ENCODE data around the gene DNAH17.

The DNAH17 gene

DNA sequence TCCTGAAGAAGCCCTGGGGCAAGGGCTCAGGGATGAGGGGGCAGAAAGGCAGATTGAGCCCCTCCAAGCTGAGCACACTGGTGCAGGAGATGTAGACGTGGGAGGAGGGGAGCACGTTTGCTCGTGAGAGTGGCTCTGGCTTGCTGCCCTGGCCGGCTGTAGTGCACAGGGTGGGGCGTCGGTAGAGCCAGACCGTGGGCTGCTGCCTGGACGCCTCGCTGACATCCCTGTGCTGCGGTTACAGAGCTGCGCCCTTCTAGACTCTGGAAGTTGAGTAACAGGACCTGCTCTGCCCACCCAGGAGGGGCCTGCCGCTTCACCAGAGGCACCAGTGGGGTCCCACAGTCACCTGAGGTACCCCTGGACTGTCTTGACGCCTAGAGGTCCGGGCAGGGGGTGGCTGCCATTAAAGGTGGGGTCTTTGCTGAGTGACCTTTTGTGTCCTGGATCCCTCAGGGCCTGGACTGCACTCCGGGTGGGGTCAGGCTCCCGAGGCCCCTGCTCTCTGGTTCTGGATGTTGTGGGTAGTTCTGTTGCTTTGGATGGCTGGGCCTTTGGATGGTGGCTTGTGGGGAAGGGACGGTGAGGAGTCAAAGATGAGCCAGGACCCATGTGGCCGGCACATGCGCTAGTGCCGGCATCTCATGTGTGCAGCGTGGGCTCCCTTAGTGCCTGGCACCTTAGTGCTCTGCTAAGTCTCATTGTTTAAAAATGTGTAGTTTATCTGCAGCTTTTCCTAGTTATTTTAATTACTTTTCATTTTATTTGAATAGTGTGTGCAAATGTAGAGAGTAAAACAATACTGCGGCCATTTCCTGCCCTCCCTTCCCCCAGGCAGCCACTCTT, 157.0 kb downstream of the DNAH17 start:
- FAIRE-seq (no peak), DNase-seq (ENCODE audit: insufficient read length, low spot score) (no peak)
- TF ChIP-seq POLR2A (IDR thresholded peaks at IDR 0.05; ENCODE audit: low read depth, low read length), result no peak

DNA sequence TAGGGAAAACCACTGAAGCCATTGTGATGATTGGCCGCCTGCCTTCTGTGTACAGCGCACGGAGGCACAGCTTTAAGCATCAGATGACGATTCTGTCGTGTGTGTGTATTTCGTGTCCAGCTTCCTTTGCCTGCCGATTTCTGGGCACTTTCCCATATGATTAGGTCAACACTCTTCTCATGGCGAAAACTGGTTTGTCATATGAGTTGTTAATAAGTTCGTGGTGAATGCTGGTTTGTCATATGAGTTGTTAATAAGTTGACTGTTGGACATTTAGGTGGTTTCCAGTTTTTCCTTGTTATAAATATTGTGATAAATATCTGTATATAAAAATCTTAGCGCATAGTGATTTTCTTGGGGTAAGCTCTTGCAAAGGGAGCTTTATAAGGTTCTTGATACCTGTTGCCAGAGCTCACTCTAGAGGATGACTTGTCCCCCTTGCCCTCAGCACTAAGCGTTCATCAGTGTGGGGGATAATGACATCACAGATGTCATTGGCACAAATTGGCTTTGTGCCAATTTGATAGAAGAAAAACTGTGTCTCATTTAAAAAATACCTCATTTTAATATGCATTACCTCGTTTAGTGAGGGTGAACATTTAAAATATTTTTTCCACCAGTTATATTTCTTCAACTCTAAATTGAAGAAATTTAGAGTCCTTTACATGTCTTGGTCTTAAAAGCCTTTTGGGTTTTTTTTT, 158.7 kb downstream of the DNAH17 start:
- no peak for FAIRE-seq
- TF ChIP-seq POLR2A (IDR thresholded peaks at IDR 0.05; ENCODE audit: low read depth, low read length), result no peak

DNA sequence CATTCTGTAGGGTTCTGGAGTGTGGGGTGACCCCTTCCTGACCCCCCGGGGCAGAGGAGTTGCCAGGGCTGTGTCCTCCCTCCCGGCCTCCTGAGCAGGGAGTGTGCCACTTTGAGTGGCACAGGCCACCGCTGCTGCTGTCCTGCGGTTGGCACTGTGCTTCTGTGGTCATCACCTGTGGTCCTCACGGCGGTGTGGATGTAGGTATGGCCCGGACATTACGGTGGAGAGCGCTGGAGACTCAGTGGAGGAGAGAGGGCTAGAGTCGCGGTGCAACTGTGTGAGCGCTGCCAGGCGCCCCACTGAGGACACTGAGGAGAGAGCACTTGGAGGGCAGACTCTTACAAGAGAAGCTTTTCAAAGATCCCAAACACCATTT, 159.7 kb downstream of the DNAH17 start:
- DNase-seq (ENCODE audit: insufficient read length, low spot score), result no peak
- TF ChIP-seq POLR2A (IDR thresholded peaks at IDR 0.05; ENCODE audit: low read depth, low read length), result no peak
- no peak for FAIRE-seq

More for the DNA sequence above, 158.7 kb downstream of the DNAH17 start:
- no peak for DNase-seq (ENCODE audit: insufficient read length, low spot score)

DNA sequence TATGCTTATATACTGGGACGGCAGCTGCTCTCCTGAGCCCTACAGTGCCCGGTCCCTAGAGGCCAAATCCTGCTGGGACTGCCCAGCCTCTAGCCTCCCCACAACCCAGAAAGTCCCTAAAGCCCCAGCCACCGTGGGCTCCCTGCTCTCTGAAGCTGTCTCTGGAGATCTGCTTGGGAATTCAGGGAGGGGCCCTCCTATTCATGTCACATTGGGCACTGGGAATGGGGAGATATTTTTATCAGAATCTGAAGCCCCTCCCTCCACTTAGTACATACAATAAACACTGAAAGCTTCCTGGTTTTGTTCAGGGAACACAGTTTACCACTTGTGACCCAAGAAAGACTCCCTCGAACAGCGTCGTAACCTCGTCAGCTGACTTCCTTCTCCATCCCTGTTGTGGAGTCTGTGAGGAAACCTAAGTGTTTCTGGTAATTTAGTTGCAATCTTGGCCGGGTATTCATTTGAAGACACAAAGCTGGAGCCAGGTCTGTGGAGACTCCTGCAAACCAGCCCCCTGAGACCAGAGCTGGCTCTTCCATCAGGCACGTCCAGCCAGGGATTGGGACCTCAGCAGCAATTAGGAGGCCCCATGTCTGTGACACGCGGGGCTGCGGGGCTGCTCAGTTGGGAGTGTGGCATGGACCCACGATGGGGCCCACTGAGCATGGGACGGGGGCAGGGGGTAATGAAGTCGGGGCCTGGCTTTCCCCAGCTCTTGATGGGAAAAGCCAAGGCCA, 160.2 kb downstream of the DNAH17 start:
- no peak for FAIRE-seq
- TF ChIP-seq POLR2A (IDR thresholded peaks at IDR 0.05; ENCODE audit: low read depth, low read length), result no peak
- no peak for DNase-seq (ENCODE audit: insufficient read length, low spot score)

DNA sequence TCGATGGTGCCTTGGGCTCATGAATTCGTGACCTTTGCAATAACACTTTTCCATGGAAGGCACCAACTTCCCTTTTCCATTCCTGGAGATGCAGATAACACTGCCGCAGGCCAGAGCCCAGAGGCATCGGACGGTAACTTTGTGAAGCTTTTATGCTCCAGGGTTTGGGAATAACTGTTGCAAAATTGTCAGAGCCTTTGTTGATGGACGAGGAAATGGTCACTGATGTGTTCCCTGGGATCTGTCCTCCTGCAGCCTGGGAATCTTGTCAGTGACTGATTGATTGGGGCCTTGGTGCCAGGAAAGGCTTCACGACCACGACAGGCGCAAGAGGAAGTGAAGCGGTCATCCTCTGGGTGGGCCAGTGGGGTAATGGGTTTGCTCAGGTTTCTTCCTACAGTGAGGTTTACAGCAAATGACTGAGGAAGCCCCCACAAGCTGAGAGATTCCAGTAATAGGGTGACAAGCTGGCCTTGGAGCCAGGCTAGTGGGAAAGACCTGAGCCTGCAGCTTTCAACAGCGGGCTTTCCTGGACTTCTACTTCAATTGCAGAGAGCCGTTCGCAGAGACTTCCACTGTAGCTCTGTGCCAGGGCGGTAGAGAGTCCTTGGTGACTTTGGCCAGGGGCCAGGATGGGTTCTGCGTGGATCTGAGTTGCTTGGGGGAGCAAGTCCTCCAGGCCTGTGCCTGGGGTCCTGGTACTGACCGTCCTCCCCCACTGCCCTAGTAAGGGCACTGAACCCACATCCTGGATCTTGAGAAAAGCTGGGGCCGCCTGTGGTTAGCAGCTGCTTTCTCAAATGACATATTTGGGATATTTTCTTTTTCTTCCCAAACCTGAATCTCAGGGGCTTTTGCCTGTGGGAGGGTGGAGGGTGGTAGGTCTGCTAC, 161.1 kb downstream of the DNAH17 start:
- no peak for FAIRE-seq
- TF ChIP-seq POLR2A (IDR thresholded peaks at IDR 0.05; ENCODE audit: low read depth, low read length), result no peak
- no peak for DNase-seq (ENCODE audit: insufficient read length, low spot score)

DNA sequence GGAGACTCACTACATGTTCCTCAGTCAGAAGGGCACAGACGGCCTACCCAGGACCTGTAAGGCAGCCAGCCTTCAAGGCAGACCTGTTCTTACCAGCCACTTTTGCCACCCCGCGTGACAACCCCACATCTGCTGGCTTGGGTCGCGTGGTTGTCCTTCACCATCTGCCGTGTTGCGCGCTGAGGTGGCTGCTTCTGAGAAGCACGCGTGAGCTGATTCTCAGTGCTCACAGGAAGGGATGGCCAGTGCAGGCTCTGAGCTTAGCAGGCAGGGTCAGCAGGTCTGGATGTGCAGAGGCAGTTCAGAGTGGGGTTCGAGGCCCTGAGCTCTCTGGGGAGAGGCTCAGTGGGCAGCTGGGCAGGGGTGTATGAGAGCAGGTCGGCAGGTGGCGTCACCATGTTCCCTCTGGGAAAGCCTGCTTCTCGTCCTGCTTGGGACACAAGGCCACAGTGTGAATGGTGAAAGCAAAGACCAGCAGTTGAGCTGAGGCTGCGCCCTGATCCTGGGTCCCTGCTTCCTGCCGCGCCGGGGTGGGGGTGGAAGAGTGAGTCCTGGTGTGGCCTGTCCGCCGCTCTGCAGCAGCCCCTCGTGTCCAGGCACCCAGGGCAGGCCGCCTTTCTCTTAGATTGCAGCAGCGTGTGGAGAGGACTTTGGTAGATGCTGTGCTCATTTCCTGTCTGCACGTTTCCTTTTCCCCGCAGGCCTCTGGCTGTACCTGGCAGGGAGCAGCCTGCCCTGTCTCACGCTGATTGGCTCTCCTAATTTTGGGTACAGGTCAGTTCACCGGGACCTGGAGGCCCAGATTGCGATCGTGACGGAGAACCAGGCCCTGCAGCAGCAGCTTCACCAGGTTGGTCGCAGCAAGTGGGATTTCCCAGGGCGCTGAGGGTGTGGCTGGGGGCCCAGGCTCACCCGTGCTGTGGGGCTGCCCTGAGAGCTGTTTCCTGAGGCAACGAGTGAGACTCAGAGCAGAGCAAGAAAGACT, 162.7 kb downstream of the DNAH17 start:
- DNase-seq (ENCODE audit: insufficient read length, low spot score) (no peak), FAIRE-seq (no peak)
- TF ChIP-seq POLR2A (IDR thresholded peaks at IDR 0.05; ENCODE audit: low read depth, low read length), result no peak

DNA sequence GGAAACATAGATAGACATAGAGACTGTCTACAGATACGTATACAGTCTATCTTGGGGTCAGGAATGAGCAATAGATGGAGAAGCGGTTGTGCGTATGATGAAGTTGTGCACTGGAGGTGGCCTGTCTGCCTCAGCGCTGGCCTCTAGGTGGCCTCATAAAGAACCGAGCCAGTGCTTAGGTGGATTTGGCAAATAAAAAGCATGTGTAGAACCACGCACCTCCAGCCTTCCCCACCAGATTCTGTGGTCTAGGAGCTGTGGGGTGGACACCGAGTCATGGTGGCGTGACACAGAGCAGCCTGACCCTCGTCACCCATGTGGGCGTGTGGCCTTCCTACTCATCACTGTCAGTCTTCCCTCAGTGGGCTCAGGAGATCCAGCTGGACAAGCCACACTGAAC, 164.8 kb downstream of the DNAH17 start:
- FAIRE-seq (no peak), DNase-seq (ENCODE audit: insufficient read length, low spot score) (no peak)
- no peak for TF ChIP-seq POLR2A (IDR thresholded peaks at IDR 0.05; ENCODE audit: low read depth, low read length)

DNA sequence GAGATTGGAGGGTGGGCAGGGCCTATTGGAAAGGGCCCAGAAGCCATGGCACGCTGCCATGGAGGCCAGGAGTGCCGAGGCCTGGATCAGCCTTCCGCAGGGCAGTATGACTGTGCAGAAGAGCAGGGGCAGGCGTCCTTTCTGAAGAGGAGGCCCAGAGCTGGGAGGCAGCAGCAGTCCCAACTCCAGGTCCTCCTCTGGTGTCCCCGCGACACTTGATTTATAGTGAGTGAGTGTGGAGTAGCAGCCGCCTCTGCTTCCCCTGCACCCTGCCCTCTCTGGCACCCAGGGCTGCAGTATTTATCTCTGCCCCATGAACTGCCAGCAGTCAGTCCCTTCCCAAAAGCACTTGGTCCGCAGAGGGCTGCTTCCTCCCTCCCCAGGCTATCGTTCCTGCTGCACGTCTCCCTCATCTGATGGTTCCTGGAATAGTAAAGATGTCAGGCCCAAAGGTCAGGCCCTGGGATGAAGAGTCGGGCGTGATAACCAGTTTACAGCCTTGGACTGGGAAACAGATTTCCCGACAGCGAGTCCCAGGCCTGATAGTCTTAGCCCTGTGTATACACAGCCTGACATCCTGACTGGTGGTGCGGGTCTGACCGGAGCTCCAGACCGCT, 165.8 kb downstream of the DNAH17 start:
- DNase-seq (ENCODE audit: insufficient read length, low spot score) (no peak), FAIRE-seq (no peak)
- TF ChIP-seq POLR2A (IDR thresholded peaks at IDR 0.05; ENCODE audit: low read depth, low read length), result no peak

DNA sequence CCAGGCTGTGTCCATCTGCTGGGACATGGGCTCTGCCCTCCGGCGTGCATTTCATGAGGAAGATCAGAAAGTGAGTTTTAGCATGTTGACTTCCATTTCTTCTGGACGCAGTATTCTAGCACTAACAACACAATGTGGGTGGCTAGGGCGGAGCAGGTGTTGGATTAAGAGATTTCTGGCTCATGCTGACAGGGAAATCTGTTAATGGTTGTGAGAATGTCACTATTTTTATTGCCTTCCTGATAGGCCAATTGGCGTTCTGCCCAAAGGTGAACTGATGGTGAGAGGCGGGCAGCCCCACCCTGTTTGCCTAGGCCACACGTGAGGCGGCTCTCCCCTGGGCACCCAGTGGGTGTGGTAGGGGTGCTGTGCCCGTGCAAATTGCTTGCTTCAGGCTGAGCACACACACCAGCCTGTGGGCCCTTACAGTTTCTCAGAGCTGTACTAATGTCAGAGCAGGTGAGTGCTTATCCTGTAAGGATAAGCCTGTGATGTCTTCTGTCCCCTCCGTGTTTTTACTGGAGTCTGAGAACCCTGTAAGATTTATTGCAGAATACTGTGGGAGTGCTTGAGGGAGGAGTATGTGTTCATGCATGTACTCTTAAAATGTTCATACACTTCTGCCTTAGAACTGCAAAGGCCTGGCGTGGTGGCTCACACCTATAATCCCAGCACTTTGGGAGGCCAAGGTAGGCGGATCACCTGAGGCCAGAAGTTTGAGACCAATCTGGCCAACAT, 167.8 kb downstream of the DNAH17 start:
- FAIRE-seq (no peak), DNase-seq (ENCODE audit: insufficient read length, low spot score) (no peak)

DNA sequence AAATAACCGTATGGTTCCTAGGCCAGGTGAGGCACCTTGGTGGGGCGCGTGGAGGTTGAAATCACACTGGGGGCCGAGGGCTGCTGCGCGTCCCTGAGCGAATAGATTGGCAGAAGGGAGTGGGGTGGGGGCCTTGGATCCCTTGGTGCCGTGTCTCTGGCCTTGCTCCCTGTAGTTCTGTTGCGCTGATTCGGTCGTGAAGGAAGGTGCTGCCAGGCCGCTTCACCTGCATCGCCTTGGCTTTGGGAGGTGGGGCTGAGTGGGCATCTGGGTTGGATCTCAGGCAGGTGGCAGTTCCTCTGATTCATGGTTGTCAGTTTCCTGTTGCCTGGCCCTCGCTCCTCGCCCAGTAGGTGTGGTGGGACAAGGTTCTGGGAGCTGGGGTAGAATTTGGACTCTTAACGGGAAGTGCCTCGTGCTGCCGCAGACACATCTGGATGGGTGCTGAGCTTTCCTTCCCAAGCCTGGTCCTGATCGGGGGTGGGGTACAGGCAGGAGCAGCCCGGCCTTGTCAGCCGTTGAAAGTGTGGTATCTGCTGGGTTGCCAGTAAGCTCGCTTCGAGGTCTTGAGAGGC, 168.6 kb downstream of the DNAH17 start:
- no peak for FAIRE-seq
- TF ChIP-seq POLR2A (IDR thresholded peaks at IDR 0.05; ENCODE audit: low read depth, low read length), result no peak
- no peak for DNase-seq (ENCODE audit: insufficient read length, low spot score)

More for the DNA sequence above, 167.8 kb downstream of the DNAH17 start:
- no peak for TF ChIP-seq POLR2A (IDR thresholded peaks at IDR 0.05; ENCODE audit: low read depth, low read length)

DNA sequence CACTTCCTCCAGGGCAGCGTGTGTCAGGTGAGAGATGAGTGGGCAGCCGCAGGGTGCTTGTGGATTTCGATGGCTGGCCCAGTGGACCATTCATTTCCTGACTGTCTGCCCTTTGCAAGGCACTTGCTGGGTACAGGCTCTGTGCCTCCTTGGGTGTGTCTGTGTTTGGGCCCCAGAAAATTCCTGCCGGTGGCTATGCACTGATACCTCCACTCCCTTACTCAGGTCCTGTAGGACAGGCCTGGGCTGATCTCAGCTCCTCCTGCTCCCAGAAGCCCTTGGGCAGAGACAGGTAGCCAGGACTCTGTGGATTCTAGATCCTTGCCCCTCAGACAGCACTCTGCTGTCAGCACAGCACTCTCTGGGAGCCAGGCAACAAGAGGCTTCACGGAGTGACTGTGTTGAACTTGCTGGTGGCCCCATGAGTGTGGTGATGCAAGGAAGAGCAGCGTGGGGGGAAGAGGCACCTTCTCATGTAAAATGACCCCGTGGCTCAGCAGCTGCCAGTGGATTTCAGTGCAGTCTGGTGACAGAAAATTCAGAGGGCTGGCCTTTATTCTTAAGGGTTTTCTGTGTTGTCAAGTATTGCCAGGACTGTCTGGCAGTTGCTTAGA, 169.7 kb downstream of the DNAH17 start:
- TF ChIP-seq POLR2A (IDR thresholded peaks at IDR 0.05; ENCODE audit: low read depth, low read length), result no peak
- DNase-seq (ENCODE audit: insufficient read length, low spot score), result no peak
- no peak for FAIRE-seq

Measured in H54 (cell line).